HuH-7.5 (cell line): ENCODE results near the gene LARP4B.
"Not testable (repeated sequence)": the region's sequence is repeated elsewhere in the genome, so short reads cannot be mapped to it uniquely, and the experiment has no call there.

Experiments
- DNase-seq: peaks from one replicate; pipeline ENCODE4 v3.0.0; 2011; ENCODE audit warnings: low spot score

The LARP4B gene

DNA sequence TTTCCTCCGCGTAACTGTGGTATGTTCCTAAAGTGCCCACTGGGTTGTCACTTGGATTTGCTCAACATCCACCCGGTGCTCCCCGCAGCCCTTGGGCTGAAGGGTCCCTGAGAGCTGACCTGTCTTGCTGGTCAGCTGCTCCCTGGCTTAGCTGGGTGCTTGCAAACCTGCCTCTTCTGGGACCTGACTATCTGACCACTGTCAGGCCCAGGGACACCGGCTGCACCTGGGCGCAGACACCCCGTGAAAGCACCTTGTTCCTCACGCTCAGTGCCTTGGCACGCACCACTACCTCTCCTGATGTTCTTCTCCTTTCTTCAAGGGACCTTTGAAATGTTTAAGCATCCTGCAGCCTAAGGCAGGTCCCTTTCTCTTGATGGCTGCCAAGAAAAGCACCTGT is 26.6 kb upstream of the LARP4B start:
- DNase-seq: no peak

DNA sequence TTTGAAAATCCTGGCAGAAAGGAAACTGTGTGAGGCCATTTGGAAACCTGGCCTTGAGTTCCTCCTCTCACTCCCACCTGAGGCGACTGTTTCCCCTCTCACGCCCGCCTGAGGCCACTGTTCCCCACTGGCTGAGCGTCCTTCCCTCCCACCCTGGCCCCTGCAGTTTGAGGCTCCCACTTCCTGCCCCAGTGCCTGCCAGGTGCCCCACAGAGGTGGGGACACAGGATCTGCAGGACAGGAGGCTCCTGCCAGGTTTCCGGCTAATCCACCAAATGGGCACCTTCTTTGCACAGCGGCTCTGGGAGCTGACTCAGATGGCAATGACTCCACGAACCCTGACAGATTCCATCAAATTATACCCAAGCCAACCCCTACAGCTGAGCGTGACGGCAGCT is 24.3 kb upstream of the LARP4B start:
- no peak for DNase-seq

DNA sequence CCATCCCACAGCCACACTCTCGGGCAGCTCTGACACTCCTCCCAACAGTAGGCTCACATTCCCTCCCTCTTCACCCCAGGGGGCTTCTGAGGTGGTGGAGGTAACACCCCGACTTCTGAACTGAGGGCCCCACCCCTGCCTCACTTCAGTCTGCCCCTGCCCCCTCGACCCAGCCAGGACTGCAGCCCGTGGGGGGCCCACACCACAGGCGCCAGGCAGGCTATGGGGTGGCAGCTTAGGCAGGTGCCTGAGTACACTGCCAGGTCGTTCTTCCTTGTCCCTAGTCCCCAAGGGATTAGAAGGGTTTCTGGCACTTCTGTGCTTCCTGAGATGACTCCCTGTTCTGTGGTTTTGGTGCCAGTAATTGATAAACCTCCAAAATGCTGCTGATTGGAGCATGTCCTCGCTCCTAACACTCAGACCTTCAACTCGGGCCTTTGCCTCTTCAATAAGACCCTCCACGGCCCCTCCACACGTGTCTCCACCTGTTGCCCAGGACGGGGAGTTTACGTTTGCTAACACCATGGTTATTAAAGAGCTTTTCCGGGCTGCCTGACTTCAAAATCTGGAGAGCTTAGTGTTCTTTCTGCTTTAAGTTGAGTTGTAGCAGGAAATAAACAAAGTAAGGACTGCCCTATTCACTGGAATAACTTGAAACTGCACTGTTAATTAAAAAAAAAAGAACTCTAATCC is 23.8 kb upstream of the LARP4B start:
- no peak for DNase-seq

DNA sequence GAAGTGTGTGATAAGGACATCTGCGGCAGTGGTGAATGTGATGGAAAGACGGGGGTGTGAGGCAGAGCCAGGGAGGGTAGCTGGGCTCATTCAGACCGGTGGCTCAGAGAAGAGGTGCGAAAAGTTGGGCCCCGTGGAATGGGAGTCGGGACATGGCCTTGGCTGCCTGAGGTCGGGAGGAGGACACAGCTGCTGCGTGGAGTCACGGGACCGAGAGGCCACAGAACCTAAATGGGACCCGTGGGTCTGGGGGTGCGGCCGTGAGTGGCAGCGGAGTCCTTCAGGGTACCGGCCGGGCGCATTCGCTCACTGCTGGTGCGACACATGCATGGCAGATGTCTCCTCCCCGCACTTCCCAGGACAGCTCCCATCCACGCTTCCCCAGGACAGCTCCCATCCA is 22.9 kb upstream of the LARP4B start:
- no peak for DNase-seq

DNA sequence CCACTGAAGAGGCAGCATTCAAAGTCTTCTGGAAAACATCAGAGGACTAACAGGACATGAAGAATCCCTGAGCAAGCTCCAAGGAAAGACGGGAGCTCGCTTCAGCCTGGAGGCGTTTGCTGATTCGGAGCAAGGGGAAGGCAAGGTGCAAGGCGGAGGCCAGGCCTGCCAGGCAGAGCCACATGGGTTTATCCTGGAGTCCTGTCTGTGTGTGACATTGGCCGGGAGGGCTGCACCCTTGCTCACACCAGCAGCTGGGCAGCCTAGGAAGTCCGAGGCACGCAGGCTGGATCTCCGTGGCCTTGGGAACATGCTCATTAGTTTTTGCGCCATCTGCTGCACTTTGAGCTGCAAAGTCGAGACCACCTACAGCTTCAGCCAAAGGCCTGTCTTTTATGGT is 22.3 kb upstream of the LARP4B start:
- no peak for DNase-seq

DNA sequence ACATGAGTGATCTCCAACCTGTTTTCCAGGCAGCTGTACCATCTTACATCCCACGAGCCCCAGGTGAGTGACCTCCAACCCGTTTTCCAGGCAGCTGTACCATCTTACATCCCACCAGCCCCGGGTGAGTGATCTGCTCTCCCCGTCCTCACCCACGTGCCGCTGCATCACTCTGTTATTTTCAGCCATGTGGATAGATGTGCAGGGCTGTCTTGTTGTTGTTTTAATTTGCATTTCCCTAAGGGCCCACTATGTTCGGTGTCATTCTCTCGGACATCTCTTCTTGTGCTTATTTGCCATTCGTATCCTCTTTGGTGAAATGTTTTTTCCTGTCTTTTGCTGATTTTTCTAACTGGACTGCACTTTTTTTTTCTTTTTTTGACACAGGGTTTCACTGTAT is 17.9 kb upstream of the LARP4B start:
- no peak for DNase-seq

DNA sequence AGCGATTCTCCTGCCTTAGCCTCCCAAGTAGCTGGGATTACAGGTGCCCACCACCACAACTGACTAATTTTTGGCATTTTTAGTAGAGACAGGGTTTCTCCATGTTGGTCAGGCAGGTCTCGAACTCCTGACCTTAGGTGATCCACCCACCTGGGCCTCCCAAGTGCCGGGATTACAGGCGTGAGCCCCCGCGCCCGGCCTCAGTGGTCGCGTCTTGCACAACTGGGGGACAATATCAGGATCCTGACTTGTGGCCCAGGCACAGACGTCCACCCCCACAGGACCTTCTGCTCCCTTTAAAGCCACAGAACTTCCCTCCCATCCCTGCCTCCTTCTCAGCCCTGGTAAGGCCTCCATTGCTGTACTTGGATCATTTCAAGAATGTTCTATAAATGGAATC is 16.8 kb upstream of the LARP4B start:
- DNase-seq: no peak

DNA sequence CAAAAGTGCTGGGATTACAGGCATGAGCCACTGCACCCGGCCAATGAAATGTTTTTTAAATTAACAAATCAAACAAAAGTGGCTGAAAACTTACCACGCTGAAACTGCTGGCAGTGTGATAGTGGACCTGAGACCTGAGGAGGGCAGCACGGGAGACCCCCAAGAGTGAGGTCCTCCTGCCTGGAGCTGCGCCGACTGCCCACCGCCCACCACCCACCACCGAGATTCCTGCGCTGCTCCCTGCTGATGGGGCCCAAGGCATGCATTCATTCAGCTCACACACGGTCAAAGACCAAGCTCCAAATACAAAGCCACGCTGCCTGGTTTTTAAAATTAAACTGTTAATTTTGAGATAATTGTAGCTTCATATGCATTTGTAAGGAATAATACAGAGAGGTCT is 16.4 kb upstream of the LARP4B start:
- DNase-seq: no peak

DNA sequence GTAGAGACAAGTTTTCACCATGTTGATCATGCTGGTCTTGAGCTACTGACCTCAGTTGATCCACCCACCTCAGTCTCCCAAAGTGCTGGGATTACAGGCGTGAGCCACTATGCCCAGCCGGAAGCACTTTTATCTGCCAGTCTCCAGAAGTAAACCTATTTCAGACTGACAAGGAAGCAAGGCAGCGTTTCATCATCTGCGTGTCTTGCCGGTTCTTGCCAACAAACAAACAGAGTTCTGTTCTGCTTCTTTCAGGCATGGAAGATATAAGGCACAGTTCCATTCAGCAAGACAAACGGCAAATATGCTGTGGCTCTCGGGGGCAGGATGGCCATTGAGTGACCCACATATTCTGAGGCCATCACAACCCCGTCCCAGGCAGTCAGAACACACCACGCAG is 15.5 kb upstream of the LARP4B start:
- DNase-seq: no peak

DNA sequence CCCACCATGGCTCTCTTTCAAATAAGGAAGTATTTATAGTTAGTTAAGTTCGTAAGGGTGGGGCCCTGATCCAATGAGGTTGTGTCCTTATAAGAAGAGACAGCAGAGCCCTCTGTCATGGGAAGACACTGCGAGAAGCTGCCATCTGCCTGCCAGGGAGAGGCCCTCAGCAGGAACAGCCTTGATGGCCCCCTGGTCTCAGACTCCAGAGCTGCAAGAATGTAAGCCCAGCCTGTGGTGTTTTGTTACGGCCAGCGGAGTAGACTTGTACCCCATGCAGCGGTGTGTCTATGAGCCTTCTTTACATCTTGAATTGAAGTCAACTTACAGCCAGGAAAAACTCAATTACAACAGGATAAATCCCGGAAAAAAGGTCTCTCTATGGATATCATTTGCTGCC is 14.3 kb upstream of the LARP4B start:
- DNase-seq: no peak

DNA sequence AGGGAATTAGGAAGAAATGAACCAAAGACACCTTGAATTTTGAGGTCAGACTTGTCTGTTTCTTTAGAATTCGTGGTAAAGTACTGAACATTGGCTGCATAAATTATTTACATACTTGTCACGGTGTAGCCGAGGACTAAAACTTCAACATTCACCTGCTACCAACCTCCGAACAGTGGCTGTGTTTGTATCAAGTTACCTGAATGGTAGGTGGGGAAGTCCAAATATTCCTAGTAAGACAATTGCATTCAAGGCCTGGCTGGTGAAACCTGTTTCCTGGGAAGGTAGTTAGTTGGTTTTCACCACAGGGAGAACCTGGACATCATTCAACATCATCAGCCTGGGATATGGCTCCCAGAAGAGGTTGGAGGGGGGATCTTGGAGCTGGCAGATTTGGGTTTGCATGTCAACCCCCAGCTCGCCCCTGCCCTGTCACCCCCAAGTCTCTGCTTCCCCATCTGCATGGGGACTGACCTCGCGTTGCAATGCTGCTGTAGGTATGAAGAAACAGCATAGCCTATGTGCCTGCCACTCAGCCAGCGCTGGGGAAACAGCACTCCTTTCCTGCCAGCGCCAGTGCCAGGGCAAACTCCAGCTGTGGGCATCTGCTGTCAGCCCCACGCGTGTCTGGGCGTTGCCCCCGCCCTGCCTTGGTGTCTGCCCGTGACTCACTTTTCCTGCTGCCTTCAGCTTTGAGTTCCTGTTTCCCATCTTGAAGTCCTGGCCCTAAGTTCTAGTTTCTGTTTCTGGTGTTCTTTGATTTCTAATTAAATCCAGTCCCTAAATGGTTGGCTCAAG is 12.7 kb upstream of the LARP4B start:
- DNase-seq: no peak

DNA sequence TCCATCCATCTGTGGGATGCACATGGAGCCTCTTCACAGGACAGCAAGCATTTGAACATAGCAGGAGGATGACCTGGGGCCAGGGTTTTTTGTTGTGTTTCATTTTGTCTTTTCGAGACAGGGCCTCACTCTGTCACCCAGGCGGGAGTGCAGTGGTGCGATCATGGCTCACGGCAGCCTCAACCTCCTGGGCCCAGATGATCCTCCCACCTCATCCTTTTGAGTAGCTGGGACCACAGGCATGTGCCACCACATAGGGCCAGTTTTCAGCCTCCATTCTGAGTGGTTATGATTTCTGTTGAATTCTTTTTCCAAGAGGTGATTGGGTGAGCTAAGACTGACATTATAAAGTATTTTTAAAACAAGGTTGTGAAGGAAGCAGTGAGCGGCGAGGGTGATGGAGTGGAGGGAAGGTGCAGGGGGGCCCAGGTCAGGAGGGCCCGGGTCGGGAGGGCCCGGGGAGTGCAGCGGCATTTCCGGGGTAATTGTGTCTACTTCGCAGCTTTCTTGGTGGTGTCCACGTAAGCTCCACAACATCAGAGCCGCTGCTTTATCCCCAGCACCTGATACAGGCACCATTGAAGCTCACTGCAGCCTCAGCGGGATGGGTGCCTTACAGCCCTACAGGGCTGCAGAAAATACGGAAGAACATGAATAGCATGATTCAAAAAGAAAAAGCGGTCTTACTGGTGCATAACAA is 12.0 kb upstream of the LARP4B start:
- no peak for DNase-seq

DNA sequence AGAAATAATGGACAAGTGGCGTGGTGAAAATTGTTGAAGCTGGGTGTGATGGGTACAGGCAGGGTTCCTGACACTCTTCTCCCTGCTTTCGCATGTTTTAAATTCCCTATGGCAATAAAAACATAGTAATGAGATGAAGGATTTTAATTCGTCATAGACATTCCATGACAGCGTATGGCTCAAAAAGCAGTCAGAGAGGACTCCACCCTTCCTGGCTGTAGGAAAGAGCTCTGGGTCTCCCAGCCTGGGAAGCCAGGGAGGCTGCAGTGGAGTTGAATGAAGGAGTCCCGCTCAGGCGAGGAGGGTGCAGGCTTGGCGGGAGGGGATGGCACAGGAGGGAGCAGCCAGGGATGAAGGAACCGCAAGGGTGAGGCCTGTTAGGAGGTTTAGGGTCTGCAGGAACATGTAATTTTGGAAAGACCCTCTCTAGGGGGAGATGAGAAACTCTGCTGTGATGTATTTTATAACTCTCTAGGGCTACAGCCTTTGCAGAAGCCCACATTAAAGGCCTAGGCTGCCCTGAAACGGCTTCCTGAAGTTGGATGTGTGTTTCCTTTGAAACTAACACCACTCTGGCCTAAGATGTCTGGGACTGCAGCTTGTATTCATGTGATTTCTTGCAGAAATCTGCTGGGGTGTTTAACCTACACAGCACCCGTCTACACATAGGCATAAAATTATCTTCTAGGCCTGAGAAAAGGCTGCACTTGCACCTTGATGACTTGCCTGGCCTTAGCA is 7.6 kb upstream of the LARP4B start:
- DNase-seq: no peak

DNA sequence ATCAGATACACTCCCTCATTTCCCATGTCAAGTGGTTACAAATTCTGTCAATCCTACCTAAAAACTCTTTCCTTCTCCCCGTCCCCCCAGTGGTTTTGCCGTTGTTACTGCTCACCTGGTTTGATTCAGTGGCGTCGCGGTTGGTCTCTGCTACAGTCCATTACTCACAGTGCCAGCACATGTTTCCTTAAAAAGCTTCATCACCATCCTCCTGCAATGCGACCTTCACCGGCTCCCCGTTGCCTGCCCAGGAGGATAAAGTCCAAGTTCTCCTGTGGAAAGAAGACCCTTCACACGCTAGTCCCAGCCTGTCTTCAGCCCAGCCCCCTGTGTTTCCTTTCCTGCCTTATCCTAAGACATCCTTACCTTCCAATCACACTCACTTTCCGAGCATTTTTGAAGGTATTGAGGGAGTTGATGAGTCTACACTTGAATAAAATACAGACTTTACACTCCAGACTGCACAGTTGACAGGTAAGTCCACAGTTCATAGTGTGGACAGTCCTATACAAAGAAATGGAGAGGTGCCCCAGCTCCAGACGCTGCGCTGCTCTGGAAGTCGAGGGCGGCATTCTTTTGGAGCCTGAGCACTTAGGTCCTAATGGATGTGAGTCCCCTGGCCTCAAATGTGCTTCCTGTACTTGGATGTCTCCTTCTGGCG is 3.4 kb upstream of the LARP4B start:
- DNase-seq: no peak

DNA sequence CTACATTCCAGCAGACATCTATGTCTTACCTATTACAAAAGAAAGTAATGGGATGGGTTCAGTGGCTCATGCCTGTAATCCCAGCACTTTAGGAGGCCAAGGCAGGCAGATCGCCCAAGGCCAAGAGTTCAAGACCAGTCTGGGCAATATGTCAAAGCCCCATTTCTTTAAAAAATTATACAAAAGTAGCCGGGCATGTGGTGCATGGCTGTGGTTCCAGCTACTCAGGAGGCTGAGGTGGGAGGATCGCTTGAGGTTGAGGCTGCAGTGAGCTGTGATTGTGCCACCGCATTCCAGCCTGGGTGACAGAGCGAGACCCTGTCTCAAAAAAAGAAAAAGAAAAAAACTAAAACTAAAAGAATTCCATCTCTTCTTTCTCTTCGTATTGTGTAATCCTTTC is 2.7 kb upstream of the LARP4B start:
- DNase-seq: not testable (repeated sequence)

DNA sequence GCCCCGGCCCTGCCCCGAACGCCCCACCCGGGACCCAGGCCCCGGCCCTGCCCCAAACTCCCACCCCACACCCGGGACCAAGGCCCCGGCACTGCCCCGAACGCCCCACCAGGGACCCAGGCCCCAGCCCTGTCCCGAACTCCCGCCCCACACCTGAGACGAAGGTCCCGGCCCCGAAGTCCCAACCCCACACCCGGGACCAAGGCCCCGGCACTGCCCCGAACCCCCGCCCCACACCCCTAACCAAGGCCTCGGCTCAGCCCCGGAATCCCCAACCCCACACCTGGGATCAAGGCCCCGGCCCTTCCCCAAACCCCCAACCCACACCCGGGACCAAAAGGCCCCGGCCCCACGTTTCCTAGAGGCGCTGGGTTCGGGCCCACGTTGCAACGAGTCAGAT is 1.1 kb upstream of the LARP4B start:
- DNase-seq: no peak

DNA sequence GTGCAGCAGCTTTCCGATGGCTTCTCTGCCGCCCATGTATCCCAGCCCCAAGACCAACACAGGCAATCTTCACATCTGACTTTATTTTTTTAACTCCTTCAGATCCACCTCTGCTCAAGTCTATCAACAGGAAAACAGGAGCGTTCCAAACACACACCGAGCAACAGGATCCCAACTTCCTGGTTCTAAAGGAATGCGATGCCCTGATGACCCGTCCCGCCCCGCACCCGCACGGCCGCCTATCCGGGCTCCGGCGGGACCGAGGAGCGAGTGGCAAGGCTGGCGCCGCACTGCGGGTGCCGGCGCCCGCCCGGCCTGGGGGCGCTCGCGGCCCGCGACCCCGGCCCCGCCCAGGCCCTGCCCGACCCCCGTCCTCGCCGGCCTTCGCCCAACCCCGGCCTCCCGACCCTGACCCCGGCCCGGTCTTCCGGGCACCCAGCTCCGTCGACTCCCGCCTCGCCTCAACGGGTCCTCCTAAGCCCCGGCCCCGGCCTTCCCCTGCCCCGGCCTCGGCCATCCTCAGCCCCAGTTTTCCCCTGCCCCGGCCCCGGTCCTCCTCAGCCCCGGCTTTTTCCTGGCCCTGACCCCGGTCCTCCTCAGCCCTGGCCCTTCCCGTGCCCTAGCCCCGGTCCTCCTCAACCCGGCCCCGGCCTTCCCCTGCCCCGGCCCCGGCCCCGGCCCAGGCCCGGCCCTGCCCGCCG is 730 bp downstream of the LARP4B start:
- peak; percentile 41 for DNase-seq

DNA sequence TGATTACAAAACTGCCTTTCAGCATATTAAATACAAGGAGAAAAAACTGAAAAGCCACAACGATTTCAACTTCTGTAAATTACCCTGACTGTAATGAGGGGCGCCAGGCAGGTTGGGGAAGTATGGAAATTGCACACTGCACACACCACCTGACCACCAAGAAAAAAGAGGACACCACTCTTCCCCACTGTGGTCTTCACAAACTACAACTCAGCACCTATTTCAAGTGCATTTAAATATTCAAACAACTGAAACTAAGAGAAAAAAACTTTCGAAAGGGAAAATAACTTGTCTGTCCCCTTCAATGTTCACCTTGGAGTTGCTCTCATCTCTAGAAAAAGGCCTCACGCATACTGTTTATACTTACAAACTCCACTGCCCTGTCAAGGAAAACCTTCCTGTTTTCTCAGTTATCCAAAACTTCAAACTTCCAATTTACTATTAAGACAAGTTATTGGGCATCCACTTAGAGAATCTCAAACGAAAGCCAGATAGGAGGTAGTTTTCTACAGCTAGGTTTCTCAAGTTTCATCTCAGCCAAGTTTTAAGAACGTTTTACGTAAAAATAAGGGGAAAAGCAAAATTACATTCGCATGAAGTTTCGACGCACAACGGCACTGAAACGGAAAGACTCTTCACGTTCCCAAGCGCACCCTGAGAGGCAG is 1.4 kb downstream of the LARP4B start:
- DNase-seq: no peak

DNA sequence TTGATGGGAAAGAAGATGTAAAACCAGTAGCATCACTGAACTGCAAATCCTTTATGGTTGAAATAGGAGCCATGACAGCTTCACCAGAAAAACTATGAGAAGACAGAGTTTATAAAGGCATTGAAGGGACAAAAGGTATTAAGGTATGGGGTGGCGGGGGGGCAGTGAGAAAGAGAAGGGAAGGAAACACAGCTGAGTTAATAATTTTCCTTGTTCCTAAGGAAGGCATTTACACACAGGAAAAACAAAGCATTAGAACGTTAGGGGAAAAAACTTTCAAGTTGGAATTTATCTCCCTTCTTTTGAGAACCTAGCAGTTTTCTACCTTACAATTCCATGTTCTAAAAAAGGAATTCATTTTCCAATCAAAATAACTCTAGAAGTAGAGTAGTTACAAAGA is 4.4 kb downstream of the LARP4B start:
- no peak for DNase-seq

DNA sequence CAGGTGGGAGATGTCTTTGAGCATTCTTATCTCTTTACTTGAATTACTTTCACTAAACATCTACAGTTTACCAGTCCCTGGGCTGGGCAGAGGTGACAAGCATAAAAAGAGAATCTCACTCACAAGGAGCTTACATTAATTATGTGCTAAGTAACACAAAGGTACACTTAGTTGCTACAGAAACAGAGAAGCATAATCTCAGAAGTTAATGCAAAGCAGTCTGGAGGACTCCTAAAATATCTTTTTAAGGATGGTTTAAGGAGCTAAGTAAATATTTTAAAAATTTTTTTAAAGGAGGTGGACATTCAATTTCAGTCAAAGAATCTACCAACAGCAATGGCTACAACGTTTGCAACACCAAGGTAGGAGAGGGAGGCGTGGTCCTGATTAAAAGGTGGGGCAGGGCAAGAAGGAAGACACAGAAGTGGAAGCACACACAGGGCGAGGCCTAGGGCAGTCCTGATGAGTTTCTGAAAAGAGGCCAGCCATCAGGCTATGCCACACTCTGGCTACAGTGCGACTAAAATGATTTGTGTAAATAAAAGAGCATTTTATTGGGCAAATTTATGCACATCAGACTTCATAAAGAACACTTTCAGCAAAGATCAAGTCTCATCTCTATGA is 5.3 kb downstream of the LARP4B start:
- no peak for DNase-seq

DNA sequence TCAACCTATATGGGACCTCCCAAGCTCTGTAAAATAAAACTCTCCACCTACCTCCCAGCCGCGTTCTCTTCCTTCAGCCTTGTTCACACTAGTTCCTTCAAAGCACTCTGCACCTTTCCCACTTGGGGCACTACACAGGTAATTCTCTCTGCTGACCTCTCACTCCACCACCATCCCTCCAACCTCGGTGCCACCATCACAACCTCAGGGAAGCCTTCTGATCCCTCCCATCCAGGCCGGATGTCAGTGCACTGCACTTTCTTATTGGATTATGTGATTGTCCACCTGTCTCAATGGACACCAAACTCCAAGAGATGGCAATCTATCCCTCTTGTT is 7.0 kb downstream of the LARP4B start:
- no peak for DNase-seq
